GM10266 (cell line): ENCODE measurements around the gene VIPR2.
"Not testable (repeated sequence)": the region's sequence is repeated elsewhere in the genome, so short reads cannot be mapped to it uniquely, and the experiment has no call there.

Experiments
- DNase-seq: peaks from one replicate; pipeline ENCODE4 v3.0.0; 2012; ENCODE audit errors: extremely low spot score
- CTCF ChIP-seq: IDR thresholded peaks from 2 replicates; pipeline ENCODE4 v1.5.1; 2012; ENCODE audit warnings: mild to moderate bottlenecking, low read depth; ENCODE audit not compliant: control insufficient read depth, insufficient read depth; ENCODE audit errors: missing control alignments

Gene VIPR2

GRCh38 chr7:159177284-159177953 lies 32.8 kb upstream of the VIPR2 start:
- TF ChIP-seq CTCF, result no peak

DNA sequence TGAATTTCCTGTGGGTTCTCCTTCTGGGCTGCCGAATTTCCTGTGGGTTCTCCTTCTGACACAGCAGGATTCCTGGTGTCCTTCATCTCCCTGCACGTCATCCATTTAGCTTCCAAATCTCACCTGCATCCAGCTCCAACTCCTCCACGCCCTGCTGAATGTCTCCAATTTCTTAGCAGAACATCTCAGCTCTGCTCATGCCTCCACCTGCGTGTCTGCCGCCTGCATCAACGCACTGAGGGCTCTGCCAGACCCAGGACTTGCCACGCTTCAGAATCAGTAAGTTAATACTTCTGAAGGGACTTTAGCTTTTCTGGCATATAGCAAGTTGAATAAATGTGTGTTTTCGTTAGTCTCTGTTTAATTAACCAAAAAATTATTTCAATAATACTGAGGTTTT lies 31.1 kb upstream of the VIPR2 start:
- DNase-seq, result no peak
- no peak for TF ChIP-seq CTCF

More at GRCh38 chr7:159177284-159177953, 32.8 kb upstream of the VIPR2 start:
- no peak for DNase-seq

GRCh38 chr7:159175100-159175499 lies 30.4 kb upstream of the VIPR2 start:
- DNase-seq, result not testable (repeated sequence)

DNA sequence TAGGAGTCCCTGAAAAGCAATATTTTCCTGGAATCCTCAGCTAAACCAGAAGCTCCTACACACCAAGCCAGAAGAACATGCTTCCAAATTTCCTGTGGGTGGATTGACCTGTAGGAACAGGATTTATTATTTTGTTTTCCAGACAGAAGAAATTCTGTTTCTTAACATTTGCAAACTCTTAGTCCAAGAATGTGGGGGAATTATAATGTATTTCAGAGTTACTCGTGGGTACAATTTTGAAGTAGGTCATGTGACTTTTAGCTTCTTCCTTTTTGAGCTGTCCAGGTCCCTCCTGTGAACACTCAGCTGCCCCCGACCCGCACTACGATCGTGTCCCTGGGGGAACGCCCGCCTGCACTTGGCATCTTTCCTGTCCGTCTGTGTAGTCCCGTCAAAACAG lies 27.7 kb upstream of the VIPR2 start:
- no peak for TF ChIP-seq CTCF
- no peak for DNase-seq

- DNase-seq, result no peak
- no peak for TF ChIP-seq CTCF
These were observed 24.7 kb upstream of the VIPR2 start for GRCh38 chr7:159169391-159169790.

- no peak for DNase-seq
- no peak for TF ChIP-seq CTCF
These were observed 22.5 kb upstream of the VIPR2 start for GRCh38 chr7:159167139-159167538.

DNA sequence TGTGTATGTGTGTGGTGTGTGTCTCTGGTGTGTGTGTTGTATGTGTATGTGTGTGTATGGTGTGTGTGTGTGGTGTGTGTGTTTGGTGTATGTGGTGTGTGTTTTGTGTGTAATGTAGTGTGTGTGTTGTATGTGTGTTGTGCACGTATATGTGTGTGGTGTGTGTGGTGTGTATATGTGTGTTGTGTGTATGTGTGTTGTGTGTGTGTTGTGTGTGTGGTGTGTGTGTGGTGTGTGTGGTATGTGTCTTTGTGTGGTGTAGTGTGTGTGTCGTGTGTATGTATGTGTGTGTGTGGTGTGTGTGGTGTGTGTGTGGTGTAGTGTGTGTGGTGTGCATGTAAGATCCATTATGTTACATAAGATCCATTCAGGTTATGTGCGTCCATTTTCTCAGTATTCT lies 21.9 kb upstream of the VIPR2 start:
- no peak for DNase-seq
- no peak for TF ChIP-seq CTCF

- TF ChIP-seq CTCF, result no peak
- no peak for DNase-seq
These were observed 20.7 kb upstream of the VIPR2 start for GRCh38 chr7:159165352-159165751.

- not testable (repeated sequence) for DNase-seq
These were observed 19.1 kb upstream of the VIPR2 start for GRCh38 chr7:159163703-159164301.

DNA sequence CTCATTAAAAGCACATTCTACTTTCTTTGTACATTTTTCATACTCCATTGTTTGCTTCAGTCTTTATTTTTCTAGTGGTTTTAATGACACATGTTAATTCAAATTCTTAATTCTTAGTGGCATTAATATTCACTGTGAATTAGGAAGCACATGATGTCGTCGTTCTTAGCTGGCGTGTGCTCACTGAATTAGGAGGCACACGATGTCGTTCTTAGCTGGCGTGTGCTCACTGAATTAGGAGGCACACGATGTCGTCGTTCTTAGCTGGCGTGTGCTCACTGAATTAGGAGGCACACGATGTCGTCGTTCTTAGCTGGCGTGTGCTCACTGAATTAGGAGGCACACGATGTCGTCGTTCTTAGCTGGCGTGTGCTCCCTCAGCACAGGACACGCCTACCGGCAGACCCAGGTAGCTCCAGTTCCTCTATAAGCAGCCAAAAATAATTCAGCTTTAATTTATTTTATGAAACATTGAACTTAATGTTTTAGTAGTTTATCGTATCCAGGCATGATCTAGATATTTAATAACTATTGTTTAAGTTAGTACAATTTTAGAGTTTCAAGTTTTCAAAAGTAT lies 17.5 kb upstream of the VIPR2 start:
- not testable (repeated sequence) for DNase-seq
